HG02642 (cell line): ENCODE data around the gene ZNF837.
"Not testable (repeated sequence)": the region's sequence is repeated elsewhere in the genome, so short reads cannot be mapped to it uniquely, and the experiment has no call there.

Experiments
- ATAC-seq: cut with Tn5 transposase; IDR thresholded peaks from one replicate; pipeline ENCODE4 v1.9.1; 2021; ENCODE audit warnings: mild to moderate bottlenecking; ENCODE audit not compliant: unreplicated experiment, poor library complexity

The ZNF837 gene

GRCh38 chr19:58351990-58352755, 28.7 kb downstream of the ZNF837 start:
- no peak for ATAC-seq

GRCh38 chr19:58351558-58351878, 29.3 kb downstream of the ZNF837 start:
- ATAC-seq, result no peak

- ATAC-seq, result no peak
These were observed 29.8 kb downstream of the ZNF837 start for GRCh38 chr19:58350871-58351557.

- ATAC-seq, result no peak
These were observed 30.6 kb downstream of the ZNF837 start for GRCh38 chr19:58350001-58350861.

GRCh38 chr19:58349590-58349989, 31.2 kb downstream of the ZNF837 start:
- no peak for ATAC-seq

GRCh38 chr19:58348080-58348479, 32.8 kb downstream of the ZNF837 start:
- ATAC-seq, result not testable (repeated sequence)

- ATAC-seq, result peak; percentile 89
These were observed 33.6 kb downstream of the ZNF837 start for GRCh38 chr19:58346961-58347929.

GRCh38 chr19:58345558-58345957, 35.3 kb downstream of the ZNF837 start:
- no peak for ATAC-seq

- ATAC-seq, result no peak
These were observed 41.8 kb downstream of the ZNF837 start for GRCh38 chr19:58338825-58339558.

GRCh38 chr19:58338336-58338735, 42.5 kb downstream of the ZNF837 start:
- ATAC-seq, result no peak

- ATAC-seq, result no peak
These were observed 44.0 kb downstream of the ZNF837 start for GRCh38 chr19:58336820-58337219.

- ATAC-seq, result no peak
These were observed 44.6 kb downstream of the ZNF837 start for GRCh38 chr19:58336216-58336615.

GRCh38 chr19:58335630-58336029, 45.2 kb downstream of the ZNF837 start:
- ATAC-seq, result no peak

GRCh38 chr19:58334691-58335249, 46.1 kb downstream of the ZNF837 start:
- ATAC-seq, result no peak

GRCh38 chr19:58332697-58333096, 48.1 kb downstream of the ZNF837 start:
- no peak for ATAC-seq

GRCh38 chr19:58330458-58330857, 50.4 kb downstream of the ZNF837 start:
- no peak for ATAC-seq

GRCh38 chr19:58328999-58329398, 51.8 kb downstream of the ZNF837 start:
- no peak for ATAC-seq

GRCh38 chr19:58326914-58327726, 53.7 kb downstream of the ZNF837 start, which contains the start of gene ZSCAN22:
ZSCAN22 (plus strand) TSS chr19:58326994; CDS start chr19:58334803, 7,809 bp downstream.
- peak; percentile 88 for ATAC-seq
